ENCODE measurements around the gene PLXDC2.

PLXDC2 gene

DNA sequence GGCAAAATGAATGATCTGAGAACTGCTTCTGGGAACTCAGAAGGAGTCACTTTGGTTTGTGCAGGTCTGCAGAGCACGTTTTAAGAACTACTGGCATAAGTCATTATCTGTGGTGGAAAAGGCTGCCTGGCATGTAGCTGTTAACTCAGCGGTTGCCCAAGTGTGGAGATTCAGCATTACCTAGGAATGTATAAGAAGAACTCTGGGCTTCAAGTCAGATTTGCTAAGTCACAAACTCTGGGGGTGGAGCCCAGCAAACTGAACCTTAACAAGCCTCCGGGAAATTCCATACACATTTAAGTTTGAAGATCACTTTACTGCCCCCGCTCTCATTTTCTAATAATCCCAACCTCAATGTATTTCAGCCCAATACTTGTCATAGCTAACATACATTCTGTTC is 31.1 kb downstream of the PLXDC2 start:
- CTCF ChIA-PET, result no interaction called here
- no peak for DNase-seq (ENCODE audit: extremely low spot score)
- POLR2A ChIA-PET, result no interaction called here
- TF ChIP-seq, protein P1, sequence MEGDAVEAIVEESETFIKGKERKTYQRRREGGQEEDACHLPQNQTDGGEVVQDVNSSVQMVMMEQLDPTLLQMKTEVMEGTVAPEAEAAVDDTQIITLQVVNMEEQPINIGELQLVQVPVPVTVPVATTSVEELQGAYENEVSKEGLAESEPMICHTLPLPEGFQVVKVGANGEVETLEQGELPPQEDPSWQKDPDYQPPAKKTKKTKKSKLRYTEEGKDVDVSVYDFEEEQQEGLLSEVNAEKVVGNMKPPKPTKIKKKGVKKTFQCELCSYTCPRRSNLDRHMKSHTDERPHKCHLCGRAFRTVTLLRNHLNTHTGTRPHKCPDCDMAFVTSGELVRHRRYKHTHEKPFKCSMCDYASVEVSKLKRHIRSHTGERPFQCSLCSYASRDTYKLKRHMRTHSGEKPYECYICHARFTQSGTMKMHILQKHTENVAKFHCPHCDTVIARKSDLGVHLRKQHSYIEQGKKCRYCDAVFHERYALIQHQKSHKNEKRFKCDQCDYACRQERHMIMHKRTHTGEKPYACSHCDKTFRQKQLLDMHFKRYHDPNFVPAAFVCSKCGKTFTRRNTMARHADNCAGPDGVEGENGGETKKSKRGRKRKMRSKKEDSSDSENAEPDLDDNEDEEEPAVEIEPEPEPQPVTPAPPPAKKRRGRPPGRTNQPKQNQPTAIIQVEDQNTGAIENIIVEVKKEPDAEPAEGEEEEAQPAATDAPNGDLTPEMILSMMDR (IDR thresholded peaks at IDR 0.05; ENCODE audit: control extremely low read depth, extremely low read depth, low read depth, missing control alignments), result no peak

DNA sequence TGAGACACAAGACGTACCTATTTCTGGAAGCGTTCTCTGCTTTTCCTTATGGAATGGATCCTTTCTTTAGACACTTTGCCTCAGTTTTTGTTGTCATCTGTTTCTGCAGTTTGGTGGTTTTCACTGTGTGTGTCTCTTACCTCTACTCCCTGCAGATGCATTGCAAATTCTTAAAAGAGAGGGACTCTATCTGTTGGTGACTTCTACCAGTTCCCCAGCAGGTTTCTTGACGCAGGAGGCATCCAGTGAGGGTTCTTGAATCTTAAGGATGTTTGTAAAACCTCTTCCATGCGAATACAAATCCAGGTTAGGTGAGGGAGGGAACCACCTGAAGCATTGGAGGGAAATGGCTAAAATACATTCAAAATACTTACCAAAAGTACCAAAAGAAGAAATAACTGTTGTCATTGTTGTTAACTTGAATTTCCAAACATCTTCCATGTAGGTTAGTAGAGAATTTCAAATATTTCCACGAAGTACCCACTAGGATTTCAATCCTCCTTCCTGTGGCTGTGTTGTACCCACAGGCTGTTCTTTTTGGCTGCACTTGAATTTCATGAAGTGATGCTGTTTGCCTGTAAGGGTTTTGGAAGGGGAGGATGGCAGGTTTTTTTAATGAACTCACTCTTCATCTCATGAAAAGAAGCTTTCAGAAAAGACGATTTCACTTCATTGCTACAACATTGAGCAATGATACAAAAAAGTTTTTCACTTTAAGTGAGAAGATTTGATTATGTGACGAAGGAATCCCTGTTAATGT is 32.2 kb downstream of the PLXDC2 start:
- ChIA-PET POLR2A (no interaction called here), CTCF (no interaction called here)
- no peak for DNase-seq (ENCODE audit: extremely low spot score)
- TF ChIP-seq, protein P1 (IDR thresholded peaks at IDR 0.05; ENCODE audit: control extremely low read depth, extremely low read depth, low read depth, missing control alignments), result no peak

DNA sequence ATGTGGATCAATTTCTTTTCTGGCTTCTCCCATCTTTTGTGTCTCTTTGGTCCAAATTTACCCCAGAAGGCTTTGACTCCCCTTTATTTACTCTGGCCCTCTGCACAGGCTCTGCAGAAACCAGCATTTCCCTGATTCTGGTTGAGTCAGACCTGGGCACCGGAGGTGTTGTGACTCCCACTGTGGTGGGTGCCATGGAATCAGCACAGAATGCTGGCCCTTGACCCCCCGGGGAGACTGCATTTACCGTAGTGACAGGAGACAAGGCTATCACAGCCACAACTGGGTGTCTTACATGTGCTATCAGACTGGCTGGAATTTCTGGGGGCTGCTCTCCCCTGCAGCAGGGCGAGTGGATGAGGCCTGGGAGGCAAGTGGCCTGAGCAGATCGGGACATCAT is 37.6 kb downstream of the PLXDC2 start:
- TF ChIP-seq, protein P1 (IDR thresholded peaks at IDR 0.05; ENCODE audit: control extremely low read depth, extremely low read depth, low read depth, missing control alignments), result no peak
- DNase-seq (ENCODE audit: extremely low spot score), result no peak
- ChIA-PET POLR2A (no interaction called here), CTCF (no interaction called here)

DNA sequence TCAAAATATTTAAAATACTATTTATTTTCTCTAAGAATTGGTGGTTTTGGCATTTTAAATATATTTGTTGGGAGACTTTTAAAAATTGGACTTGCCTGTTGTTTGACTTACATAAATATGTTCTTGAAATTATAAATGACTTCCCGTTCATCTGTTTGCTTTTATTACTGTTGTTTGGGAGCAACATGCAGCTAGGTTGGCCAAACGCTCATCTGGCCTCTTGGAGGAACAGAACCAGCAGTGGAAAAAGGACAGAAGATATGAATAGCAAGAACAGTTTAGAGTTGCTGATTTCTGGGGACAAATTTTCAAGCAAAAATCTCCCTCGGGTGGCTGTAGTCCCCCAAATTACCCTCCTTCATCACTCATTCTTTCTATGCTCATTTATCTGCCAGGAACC is 41.6 kb downstream of the PLXDC2 start:
- CTCF ChIA-PET, result no interaction called here
- POLR2A ChIA-PET, result no interaction called here
- no peak for DNase-seq (ENCODE audit: extremely low spot score)
- TF ChIP-seq, protein P1 (IDR thresholded peaks at IDR 0.05; ENCODE audit: control extremely low read depth, extremely low read depth, low read depth, missing control alignments), result no peak

DNA sequence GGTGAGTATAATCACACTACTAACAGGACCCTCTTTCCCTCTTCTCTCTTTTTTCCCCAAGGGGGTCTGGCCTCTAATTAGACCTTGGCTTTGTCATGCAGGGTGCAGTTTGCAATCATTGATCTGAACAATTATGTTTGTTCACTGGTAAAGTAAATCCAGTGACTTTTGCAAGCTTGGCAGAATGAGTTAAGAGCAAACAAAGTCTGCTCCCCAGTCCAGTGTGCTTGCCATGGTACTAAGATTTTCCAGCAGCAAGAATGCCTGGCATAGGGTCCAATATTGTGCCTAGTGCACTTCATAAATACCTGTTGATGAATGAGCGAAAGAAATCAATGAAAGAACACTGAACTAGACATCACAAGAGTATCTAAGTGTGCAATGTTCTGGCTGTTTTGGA is 43.9 kb downstream of the PLXDC2 start:
- ChIA-PET CTCF (interaction anchor here (0.6 kb wide), 1 partner anchor 17 kb away, joined by 3 read pairs; no protein-coding TSS in a partner anchor), POLR2A (no interaction called here)
- TF ChIP-seq, protein P1 (IDR thresholded peaks at IDR 0.05; ENCODE audit: control extremely low read depth, extremely low read depth, low read depth, missing control alignments), result no peak
- no peak for DNase-seq (ENCODE audit: extremely low spot score)

DNA sequence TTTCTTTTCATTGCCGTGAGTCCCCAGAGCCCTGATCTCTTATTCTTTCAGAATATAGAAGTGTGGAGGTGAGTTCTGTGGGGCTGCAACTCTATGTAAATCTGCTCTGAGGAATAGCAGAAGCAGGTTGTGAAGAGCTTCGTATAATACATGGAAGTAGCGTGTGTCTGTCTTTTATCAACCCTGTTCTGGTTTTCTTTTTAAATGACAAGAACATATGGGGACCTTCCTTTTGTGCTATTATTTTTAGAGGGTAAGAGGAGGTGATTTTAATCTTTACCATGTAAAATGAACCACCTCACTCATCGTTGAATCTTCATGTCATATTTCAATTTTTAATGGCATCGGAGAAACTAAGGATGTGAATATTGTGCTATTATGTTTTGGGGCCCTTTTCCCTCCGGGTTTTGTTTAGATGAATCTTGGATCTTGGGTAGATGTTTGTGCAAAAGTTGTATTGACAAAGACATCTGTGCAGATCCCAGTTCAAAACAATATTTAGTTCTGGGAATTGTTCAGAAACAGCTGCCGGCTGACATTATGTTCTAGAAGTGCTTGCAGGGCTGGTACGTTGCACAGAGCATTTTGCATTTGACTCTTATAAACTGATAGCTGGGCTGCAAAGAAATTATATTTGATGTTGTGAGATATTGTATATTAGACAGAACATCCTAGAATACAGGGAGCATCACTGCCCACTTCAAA is 46.7 kb downstream of the PLXDC2 start:
- POLR2A ChIA-PET, result no interaction called here
- CTCF ChIA-PET, result no interaction called here
- TF ChIP-seq, protein P1 (IDR thresholded peaks at IDR 0.05; ENCODE audit: control extremely low read depth, extremely low read depth, low read depth, missing control alignments), result no peak
- no peak for DNase-seq (ENCODE audit: extremely low spot score)

Measured in GM10248 (cell line).